ENCODE results near the gene PLIN3.
"Not testable (repeated sequence)": the region's sequence is repeated elsewhere in the genome, so short reads cannot be mapped to it uniquely, and the experiment has no call there.

The PLIN3 gene

DNA sequence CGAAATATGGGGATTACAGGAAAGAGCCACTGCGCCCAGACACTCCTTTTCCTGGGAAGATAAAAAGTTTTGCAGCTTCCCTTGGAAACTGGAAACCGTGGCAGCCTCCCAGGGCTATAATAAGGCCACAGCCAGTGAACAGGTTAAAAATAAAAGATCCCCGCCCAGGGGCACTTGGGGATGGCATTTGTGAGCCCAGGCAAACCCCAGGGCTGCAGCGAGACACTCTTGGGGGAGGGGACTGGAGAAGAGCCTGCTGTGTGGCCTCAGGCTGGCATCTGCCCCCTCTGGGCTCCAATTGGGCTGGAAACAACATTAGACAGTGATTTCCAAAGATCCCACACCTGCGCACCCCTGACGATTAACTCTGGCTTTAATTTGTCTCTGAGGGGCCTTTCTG is 64.8 kb downstream of the PLIN3 start:
- DNase-seq (ENCODE audit: low read depth, low spot score) = no peak
- no peaks in the 10 kb centered on the region for H3K9me3 ChIP-seq (ENCODE audit: insufficient read depth, low read length)
- H3K27me3 ChIP-seq (ENCODE audit: insufficient read depth, insufficient read length) = no peaks in the 10 kb centered on the region
- TF ChIP-seq ZNF274 (IDR thresholded peaks at IDR 0.05; ENCODE audit: low read depth, low read length) = no peak
- no peak for TF ChIP-seq YY1 (IDR thresholded peaks at IDR 0.05; ENCODE audit: insufficient read depth, insufficient read length)
- no peak for TF ChIP-seq SUZ12 (IDR thresholded peaks at IDR 0.05; ENCODE audit: extremely low read depth, insufficient read depth, insufficient read length)
- peaks cover 9% of the 10 kb centered on the region for H3K36me3 ChIP-seq (ENCODE audit: insufficient read depth, insufficient read length, low read length)
- no peaks in the 10 kb centered on the region for H3K4me1 ChIP-seq (ENCODE audit: insufficient read depth, insufficient read length)
- no peak overlapping the region for H3K4me3 ChIP-seq (ENCODE audit: insufficient read length, low read depth)
- H3K9ac ChIP-seq (ENCODE audit: insufficient read length, low read depth) = peak overlapping the region; percentile 42

DNA sequence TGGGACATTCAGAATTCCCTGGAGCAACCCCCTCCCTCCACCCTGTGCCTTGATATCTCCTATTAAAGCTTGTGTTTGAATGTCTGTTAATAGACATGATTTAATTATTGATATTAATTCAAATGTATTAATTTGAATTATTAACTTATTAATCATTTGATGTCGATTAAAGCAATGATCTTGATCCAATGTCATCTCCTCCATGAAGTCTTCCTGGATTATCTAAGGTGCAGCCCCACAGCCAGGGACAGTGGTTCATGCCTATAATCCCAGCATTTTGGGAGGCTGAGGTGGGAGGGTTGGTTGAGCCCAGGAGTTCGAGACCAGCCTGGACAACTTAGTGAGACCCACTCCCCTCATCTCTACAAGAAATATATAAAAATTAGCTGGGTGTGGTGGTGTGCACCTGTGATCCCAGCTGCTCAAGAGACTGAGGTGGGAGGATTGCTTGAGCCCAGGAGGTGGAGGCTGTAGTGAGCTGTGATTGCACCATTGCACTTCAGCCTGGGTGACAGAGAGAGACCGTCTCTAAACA is 66.3 kb downstream of the PLIN3 start:
- H3K27me3 ChIP-seq (ENCODE audit: insufficient read depth, insufficient read length) = no peaks in the 10 kb centered on the region
- TF ChIP-seq YY1 (IDR thresholded peaks at IDR 0.05; ENCODE audit: insufficient read depth, insufficient read length) = no peak
- no peak for DNase-seq (ENCODE audit: low read depth, low spot score)
- H3K9ac ChIP-seq (ENCODE audit: insufficient read length, low read depth) = no peak overlapping the region
- peaks cover 23% of the 10 kb centered on the region for H3K36me3 ChIP-seq (ENCODE audit: insufficient read depth, insufficient read length, low read length)
- H3K9me3 ChIP-seq (ENCODE audit: insufficient read depth, low read length) = no peaks in the 10 kb centered on the region
- no peak overlapping the region for H3K4me3 ChIP-seq (ENCODE audit: insufficient read length, low read depth)
- H3K4me1 ChIP-seq (ENCODE audit: insufficient read depth, insufficient read length) = no peaks in the 10 kb centered on the region

DNA sequence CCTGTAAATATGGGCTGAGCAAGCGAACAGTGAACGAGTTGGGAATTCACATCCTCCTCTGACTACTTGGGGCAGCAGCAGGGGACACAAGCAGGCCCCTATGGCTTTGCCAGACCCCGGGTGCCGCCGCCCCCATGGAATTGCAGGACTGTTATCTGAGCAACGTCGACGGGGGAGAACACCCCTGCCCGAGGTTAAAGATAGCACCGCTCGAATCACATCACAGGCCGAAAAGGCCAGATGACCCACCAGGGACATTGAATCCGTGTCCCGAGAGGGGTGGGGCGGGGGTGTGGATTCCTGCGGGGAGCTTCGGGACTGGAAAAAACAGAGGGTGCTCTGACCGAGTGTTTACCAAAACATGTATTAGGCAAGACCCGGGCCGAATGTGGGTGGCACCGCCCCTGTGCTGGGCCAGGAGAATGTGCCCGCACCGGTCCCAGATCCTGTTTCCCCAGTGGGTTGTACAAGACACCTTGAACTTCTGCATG is 66.8 kb downstream of the PLIN3 start:
- no peaks in the 10 kb centered on the region for H3K27me3 ChIP-seq (ENCODE audit: insufficient read depth, insufficient read length)
- H3K4me3 ChIP-seq (ENCODE audit: insufficient read length, low read depth) = no peak overlapping the region
- H3K9ac ChIP-seq (ENCODE audit: insufficient read length, low read depth) = no peak overlapping the region
- H3K9me3 ChIP-seq (ENCODE audit: insufficient read depth, low read length) = no peaks in the 10 kb centered on the region
- H3K4me1 ChIP-seq (ENCODE audit: insufficient read depth, insufficient read length) = no peaks in the 10 kb centered on the region
- TF ChIP-seq SUZ12 (IDR thresholded peaks at IDR 0.05; ENCODE audit: extremely low read depth, insufficient read depth, insufficient read length) (no peak), ZNF274 (IDR thresholded peaks at IDR 0.05; ENCODE audit: low read depth, low read length) (no peak)
- peaks cover 27% of the 10 kb centered on the region for H3K36me3 ChIP-seq (ENCODE audit: insufficient read depth, insufficient read length, low read length)
- no peak for DNase-seq (ENCODE audit: low read depth, low spot score)

DNA sequence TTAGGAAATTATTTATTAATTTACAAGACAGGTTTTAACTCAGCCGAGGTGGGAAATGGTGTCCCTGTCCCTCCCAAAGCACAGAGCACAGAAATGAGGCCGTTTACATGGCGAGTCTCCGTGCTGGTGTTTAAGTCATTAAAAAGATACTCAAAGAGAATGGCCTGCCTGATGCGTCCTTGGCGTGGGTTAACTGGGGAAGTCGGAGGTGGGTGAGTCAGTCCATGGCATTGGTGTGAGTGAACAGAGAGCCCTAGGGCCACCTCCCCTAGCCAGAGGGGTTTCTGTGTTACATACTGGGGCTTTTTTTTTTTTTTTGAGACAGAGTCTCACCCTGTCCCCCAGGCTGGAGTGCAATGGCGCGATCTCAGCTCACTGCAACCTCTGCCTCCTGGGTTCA is 72.1 kb downstream of the PLIN3 start:
- DNase-seq (ENCODE audit: low read depth, low spot score) = no peak
- TF ChIP-seq YY1 (IDR thresholded peaks at IDR 0.05; ENCODE audit: insufficient read depth, insufficient read length) (no peak), ZNF274 (IDR thresholded peaks at IDR 0.05; ENCODE audit: low read depth, low read length) (no peak), SUZ12 (IDR thresholded peaks at IDR 0.05; ENCODE audit: extremely low read depth, insufficient read depth, insufficient read length) (no peak)
- H3K27me3 ChIP-seq (ENCODE audit: insufficient read depth, insufficient read length) = no peaks in the 10 kb centered on the region
- H3K9me3 ChIP-seq (ENCODE audit: insufficient read depth, low read length) = no peaks in the 10 kb centered on the region
- peak overlapping the region; percentile 54 for H3K9ac ChIP-seq (ENCODE audit: insufficient read length, low read depth)
- H3K4me1 ChIP-seq (ENCODE audit: insufficient read depth, insufficient read length) = peaks cover 22% of the 10 kb centered on the region
- H3K36me3 ChIP-seq (ENCODE audit: insufficient read depth, insufficient read length, low read length) = peaks cover 61% of the 10 kb centered on the region
- H3K4me3 ChIP-seq (ENCODE audit: insufficient read length, low read depth) = no peak overlapping the region

- TF ChIP-seq ZNF274 (IDR thresholded peaks at IDR 0.05; ENCODE audit: low read depth, low read length) = no peak
- TF ChIP-seq SUZ12 (IDR thresholded peaks at IDR 0.05; ENCODE audit: extremely low read depth, insufficient read depth, insufficient read length) = no peak
- TF ChIP-seq YY1 (IDR thresholded peaks at IDR 0.05; ENCODE audit: insufficient read depth, insufficient read length) = no peak
- H3K9ac ChIP-seq (ENCODE audit: insufficient read length, low read depth) = peak overlapping the region; percentile 54
- peaks cover 61% of the 10 kb centered on the region for H3K36me3 ChIP-seq (ENCODE audit: insufficient read depth, insufficient read length, low read length)
- no peaks in the 10 kb centered on the region for H3K9me3 ChIP-seq (ENCODE audit: insufficient read depth, low read length)
- no peak overlapping the region for H3K4me3 ChIP-seq (ENCODE audit: insufficient read length, low read depth)
- peaks cover 22% of the 10 kb centered on the region for H3K4me1 ChIP-seq (ENCODE audit: insufficient read depth, insufficient read length)
- DNase-seq (ENCODE audit: low read depth, low spot score) = no peak
- H3K27me3 ChIP-seq (ENCODE audit: insufficient read depth, insufficient read length) = no peaks in the 10 kb centered on the region
Observed at GRCh38 chr19:4794971-4795370, 72.5 kb downstream of the PLIN3 start.

DNA sequence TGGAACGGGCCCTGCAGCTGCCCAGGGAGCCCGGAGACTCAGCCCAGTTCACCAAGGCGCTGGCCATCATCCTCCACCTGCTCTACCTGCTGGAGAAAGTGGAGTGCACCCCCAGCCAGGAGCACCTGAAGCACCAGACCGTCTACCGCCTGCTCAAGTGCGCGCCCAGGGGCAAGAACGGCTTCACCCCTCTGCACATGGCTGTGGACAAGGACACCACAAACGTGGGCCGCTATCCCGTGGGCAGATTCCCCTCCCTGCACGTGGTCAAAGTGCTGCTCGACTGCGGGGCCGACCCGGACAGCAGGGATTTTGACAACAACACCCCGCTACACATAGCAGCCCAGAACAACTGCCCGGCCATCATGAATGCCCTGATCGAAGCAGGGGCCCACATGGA is 74.2 kb downstream of the PLIN3 start:
- peak overlapping the region; percentile 99 for H3K9ac ChIP-seq (ENCODE audit: insufficient read length, low read depth)
- H3K27me3 ChIP-seq (ENCODE audit: insufficient read depth, insufficient read length); H3K9me3 ChIP-seq (ENCODE audit: insufficient read depth, low read length); DNase-seq (ENCODE audit: low read depth, low spot score): not testable (repeated sequence)
- peaks cover 52% of the 10 kb centered on the region for H3K36me3 ChIP-seq (ENCODE audit: insufficient read depth, insufficient read length, low read length)
- peak overlapping the region; percentile 6 for H3K4me3 ChIP-seq (ENCODE audit: insufficient read length, low read depth)
- H3K4me1 ChIP-seq (ENCODE audit: insufficient read depth, insufficient read length) = peaks cover 22% of the 10 kb centered on the region

- Histone ChIP-seq H3K36me3 (ENCODE audit: insufficient read depth, insufficient read length, low read length) (peaks cover 52% of the 10 kb centered on the region), H3K4me1 (ENCODE audit: insufficient read depth, insufficient read length) (peaks cover 22% of the 10 kb centered on the region), H3K9ac (ENCODE audit: insufficient read length, low read depth) (peak overlapping the region; percentile 99), H3K4me3 (ENCODE audit: insufficient read length, low read depth) (peak overlapping the region; percentile 91)
- H3K27me3 ChIP-seq (ENCODE audit: insufficient read depth, insufficient read length); DNase-seq (ENCODE audit: low read depth, low spot score); H3K9me3 ChIP-seq (ENCODE audit: insufficient read depth, low read length): not testable (repeated sequence)
Observed at GRCh38 chr19:4792866-4793195, 74.6 kb downstream of the PLIN3 start.

GRCh38 chr19:4792019-4792865 is 75.2 kb downstream of the PLIN3 start:
- DNase-seq (ENCODE audit: low read depth, low spot score); H3K27me3 ChIP-seq (ENCODE audit: insufficient read depth, insufficient read length); H3K9me3 ChIP-seq (ENCODE audit: insufficient read depth, low read length): not testable (repeated sequence)
- Histone ChIP-seq H3K4me1 (ENCODE audit: insufficient read depth, insufficient read length) (peaks cover 22% of the 10 kb centered on the region), H3K9ac (ENCODE audit: insufficient read length, low read depth) (peak overlapping the region; percentile 99), H3K36me3 (ENCODE audit: insufficient read depth, insufficient read length, low read length) (peaks cover 47% of the 10 kb centered on the region), H3K4me3 (ENCODE audit: insufficient read length, low read depth) (peak overlapping the region; percentile 91)

All from NT2/D1 (cell line).